GM12891 (cell line): Measurements from ENCODE around the gene NKX2-3.

Experiments used
- POLR2A ChIP-seq: IDR thresholded peaks from 2 replicates; pipeline ENCODE4 v1.6.1; 2011; ENCODE audit warnings: low read depth, low read length, control low read depth
- POLR2AphosphoS5 ChIP-seq: IDR thresholded peaks from 2 replicates; pipeline ENCODE4 v1.6.1; 2011; ENCODE audit warnings: low read depth, low read length, control low read depth

- TF ChIP-seq POLR2A, result no peak
- TF ChIP-seq POLR2AphosphoS5, result no peak
Observed at GRCh38 chr10:99579971-99580370, 47.2 kb downstream of the NKX2-3 start.
